Endothelial cell of umbilical vein (primary cell): ENCODE data around the gene XRCC4.

Experiments used
- EZH2 ChIP-seq: IDR thresholded peaks from 2 replicates; pipeline ENCODE4 v1.6.1; 2012; ENCODE audit warnings: borderline replicate concordance, low read depth, mild to moderate bottlenecking, moderate library complexity, low read length, inconsistent platforms; ENCODE audit not compliant: severe bottlenecking
- FOS ChIP-seq: IDR thresholded peaks from 2 replicates; pipeline ENCODE4 v1.6.1; 2011; ENCODE audit warnings: mild to moderate bottlenecking, low read length, moderate library complexity, borderline replicate concordance; ENCODE audit not compliant: insufficient read depth
- GATA2 ChIP-seq: IDR thresholded peaks from 2 replicates; pipeline ENCODE4 v1.7.0; 2011; ENCODE audit warnings: low read depth, mild to moderate bottlenecking, moderate library complexity, mixed read lengths, low read length; ENCODE audit not compliant: insufficient read length, insufficient read depth
- JUN ChIP-seq: IDR thresholded peaks from 2 replicates; pipeline ENCODE4 v1.6.1; 2011; ENCODE audit warnings: borderline replicate concordance, low read depth; ENCODE audit not compliant: insufficient read length, insufficient read depth
- MYC ChIP-seq: IDR thresholded peaks from one replicate; pipeline ENCODE4 v1.6.1; 2011; ENCODE audit warnings: mild to moderate bottlenecking, low read depth, low read length
- POLR2A ChIP-seq: IDR thresholded peaks from 2 replicates; pipeline ENCODE4 v1.6.1; 2012; ENCODE audit warnings: low read depth, mild to moderate bottlenecking, control low read depth, low read length
- POLR2AphosphoS5 ChIP-seq: IDR thresholded peaks from 2 replicates; pipeline ENCODE4 v1.6.1; 2012; ENCODE audit warnings: low read depth, mild to moderate bottlenecking, control low read depth, low read length, moderate library complexity; ENCODE audit not compliant: insufficient read depth
- TF ChIP-seq, protein P1 (sequence below), 2 donors: IDR thresholded peaks; 1 replicate in 1 of 2; 2 replicates in 1 of 2; pipeline ENCODE4 v1.5.1; 2011; ENCODE audit warnings: low read length in 2 of 2, mild to moderate bottlenecking in 2 of 2, moderate library complexity in 2 of 2, control low read depth in 1 of 2, inconsistent platforms in 1 of 2, low read depth in 1 of 2; ENCODE audit not compliant: insufficient read depth in 1 of 2; ENCODE audit errors: extremely low read depth in 1 of 2
- TF ChIP-seq, protein P2 (sequence below): IDR thresholded peaks from 2 replicates; pipeline ENCODE4 v1.6.1; 2011; ENCODE audit not compliant: insufficient read depth, insufficient read length

DNA sequence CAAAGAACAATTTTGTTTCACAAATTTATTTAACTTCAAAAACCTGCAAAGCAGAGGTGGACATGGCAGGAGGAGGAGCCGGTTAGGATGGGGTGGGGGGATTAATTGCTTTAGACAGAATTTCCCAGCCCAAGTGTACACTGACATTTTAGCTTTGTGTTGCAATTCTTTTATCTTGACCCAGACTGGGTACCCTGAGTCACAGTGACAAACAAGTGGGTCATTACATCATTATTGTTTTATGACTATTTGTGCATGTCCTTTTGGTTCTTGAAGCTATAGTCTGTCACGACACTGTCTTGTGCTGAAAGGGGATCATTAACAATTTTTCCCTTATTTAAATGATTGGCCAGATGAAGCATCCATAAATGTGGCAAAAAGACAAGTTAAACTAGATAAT is 309.7 kb downstream of the XRCC4 start:
- TF ChIP-seq, protein P1, sequence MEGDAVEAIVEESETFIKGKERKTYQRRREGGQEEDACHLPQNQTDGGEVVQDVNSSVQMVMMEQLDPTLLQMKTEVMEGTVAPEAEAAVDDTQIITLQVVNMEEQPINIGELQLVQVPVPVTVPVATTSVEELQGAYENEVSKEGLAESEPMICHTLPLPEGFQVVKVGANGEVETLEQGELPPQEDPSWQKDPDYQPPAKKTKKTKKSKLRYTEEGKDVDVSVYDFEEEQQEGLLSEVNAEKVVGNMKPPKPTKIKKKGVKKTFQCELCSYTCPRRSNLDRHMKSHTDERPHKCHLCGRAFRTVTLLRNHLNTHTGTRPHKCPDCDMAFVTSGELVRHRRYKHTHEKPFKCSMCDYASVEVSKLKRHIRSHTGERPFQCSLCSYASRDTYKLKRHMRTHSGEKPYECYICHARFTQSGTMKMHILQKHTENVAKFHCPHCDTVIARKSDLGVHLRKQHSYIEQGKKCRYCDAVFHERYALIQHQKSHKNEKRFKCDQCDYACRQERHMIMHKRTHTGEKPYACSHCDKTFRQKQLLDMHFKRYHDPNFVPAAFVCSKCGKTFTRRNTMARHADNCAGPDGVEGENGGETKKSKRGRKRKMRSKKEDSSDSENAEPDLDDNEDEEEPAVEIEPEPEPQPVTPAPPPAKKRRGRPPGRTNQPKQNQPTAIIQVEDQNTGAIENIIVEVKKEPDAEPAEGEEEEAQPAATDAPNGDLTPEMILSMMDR (IDR thresholded peaks at IDR 0.05; ENCODE audit: extremely low read depth in 1 of 2, insufficient read depth in 1 of 2, low read depth in 1 of 2, low read length in 2 of 2), result no peak
- TF ChIP-seq POLR2AphosphoS5 (no peak), POLR2A (no peak), GATA2 (no peak), MYC (no peak), EZH2 (no peak), FOS (no peak), JUN (no peak)
- TF ChIP-seq, protein P2, sequence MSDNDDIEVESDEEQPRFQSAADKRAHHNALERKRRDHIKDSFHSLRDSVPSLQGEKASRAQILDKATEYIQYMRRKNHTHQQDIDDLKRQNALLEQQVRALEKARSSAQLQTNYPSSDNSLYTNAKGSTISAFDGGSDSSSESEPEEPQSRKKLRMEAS, result no peak
